ENCODE data around the gene MMP12. TPM values are rescaled to one million over a fixed set of nuclear protein-coding genes. Genes with fewer than 3 reads are reported as not detected.
A peak's percentile ranks its signal among the peaks of the same experiment; 100 is the strongest.

The MMP12 gene
- total and polyA plus RNA-seq, 2 donors (not counting 1 experiment from before 2014, with no cell fraction given): 0.27 to 0.83 TPM

DNA sequence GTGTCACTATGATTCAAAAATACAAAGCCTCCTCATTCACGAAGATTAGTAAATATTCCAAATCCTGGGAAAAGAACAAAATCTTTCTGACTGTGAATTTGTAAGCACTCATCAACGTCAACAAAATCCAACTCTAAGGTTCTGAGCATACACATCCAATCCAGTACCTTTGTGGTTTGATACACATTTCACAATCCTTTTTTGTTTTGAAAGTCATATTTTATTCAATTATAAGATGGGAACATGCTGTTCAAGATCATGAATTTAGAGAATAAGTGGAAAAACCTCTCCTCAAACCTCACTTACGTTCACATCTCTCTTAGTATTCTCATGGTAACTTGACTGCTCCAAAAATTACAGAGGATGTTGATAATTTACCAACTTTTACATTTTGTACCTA, 21.7 kb downstream of the MMP12 start:
- peaks cover 8% of the 10 kb centered on the region for H3K4me1 ChIP-seq (ENCODE audit: control insufficient read depth, extremely low read depth, insufficient read depth, low read length)
- H3K79me2 ChIP-seq (ENCODE audit: control insufficient read depth, insufficient read depth, low read length): no peaks in the 10 kb centered on the region
- H4K20me1 ChIP-seq (ENCODE audit: control insufficient read depth, extremely low read depth, insufficient read depth, low read length): no peaks in the 10 kb centered on the region
- no peak overlapping the region for H3K4me2 ChIP-seq (ENCODE audit: extremely low read depth, insufficient read depth, low read length)
- no peak overlapping the region for H3K4me3 ChIP-seq (replicated peaks in 1 of 4; ENCODE audit: control extremely low read depth in 1 of 4, insufficient read depth in 1 of 4, low read depth in 3 of 4, low read length in 4 of 4)
- no peak for DNase-seq (ENCODE audit: low read depth in 2 of 2)
- H3K36me3 ChIP-seq (ENCODE audit: control insufficient read depth, insufficient read depth, low read length): no peaks in the 10 kb centered on the region
- H2AFZ ChIP-seq (ENCODE audit: low read length): no peak overlapping the region
- no peak overlapping the region for H3K27ac ChIP-seq (ENCODE audit: insufficient read depth, low read length)
- no peaks in the 10 kb centered on the region for H3K27me3 ChIP-seq (ENCODE audit: control insufficient read depth, insufficient read depth, low read length)
- H3K9ac ChIP-seq (ENCODE audit: insufficient read depth, low read length): no peak overlapping the region
- no peaks in the 10 kb centered on the region for H3K9me3 ChIP-seq (ENCODE audit: control insufficient read depth, insufficient read depth, low read depth, low read length)
- TF ChIP-seq CTCF (conservative IDR thresholded peaks at IDR 0.05 in 1 of 2, IDR thresholded peaks at IDR 0.05 in 1 of 2; ENCODE audit: low read depth in 1 of 2, low read length in 2 of 2): no peak
- TF ChIP-seq EZH2 (IDR thresholded peaks at IDR 0.05; ENCODE audit: low read length, missing control alignments): no peak

- no peaks in the 10 kb centered on the region for H3K9me3 ChIP-seq (ENCODE audit: control insufficient read depth, insufficient read depth, low read depth, low read length)
- H2AFZ ChIP-seq (ENCODE audit: low read length): no peak overlapping the region
- H3K4me2 ChIP-seq (ENCODE audit: extremely low read depth, insufficient read depth, low read length): no peak overlapping the region
- H3K9ac ChIP-seq (ENCODE audit: insufficient read depth, low read length): no peak overlapping the region
- peak overlapping the region; percentile 39 for H3K27ac ChIP-seq (ENCODE audit: insufficient read depth, low read length)
- peaks cover 8% of the 10 kb centered on the region for H3K4me1 ChIP-seq (ENCODE audit: control insufficient read depth, extremely low read depth, insufficient read depth, low read length)
- TF ChIP-seq CTCF (conservative IDR thresholded peaks at IDR 0.05 in 1 of 2, IDR thresholded peaks at IDR 0.05 in 1 of 2; ENCODE audit: low read depth in 1 of 2, low read length in 2 of 2) (no peak), EZH2 (IDR thresholded peaks at IDR 0.05; ENCODE audit: low read length, missing control alignments) (no peak)
- H3K4me3 ChIP-seq (replicated peaks in 1 of 4; ENCODE audit: control extremely low read depth in 1 of 4, insufficient read depth in 1 of 4, low read depth in 3 of 4, low read length in 4 of 4): no peak overlapping the region
- DNase-seq (ENCODE audit: low read depth in 2 of 2): peak; percentile 44 to 97
- no peaks in the 10 kb centered on the region for H3K27me3 ChIP-seq (ENCODE audit: control insufficient read depth, insufficient read depth, low read length)
- H3K79me2 ChIP-seq (ENCODE audit: control insufficient read depth, insufficient read depth, low read length): no peaks in the 10 kb centered on the region
- H3K36me3 ChIP-seq (ENCODE audit: control insufficient read depth, insufficient read depth, low read length): no peaks in the 10 kb centered on the region
- no peaks in the 10 kb centered on the region for H4K20me1 ChIP-seq (ENCODE audit: control insufficient read depth, extremely low read depth, insufficient read depth, low read length)
Measured at GRCh38 chr11:102850973-102851745, 23.6 kb downstream of the MMP12 start.

GRCh38 chr11:102849311-102849710, 25.5 kb downstream of the MMP12 start:
- peak; percentile 25 to 59 for DNase-seq (ENCODE audit: low read depth in 2 of 2)
- no peaks in the 10 kb centered on the region for H4K20me1 ChIP-seq (ENCODE audit: control insufficient read depth, extremely low read depth, insufficient read depth, low read length)
- no peak overlapping the region for H3K4me2 ChIP-seq (ENCODE audit: extremely low read depth, insufficient read depth, low read length)
- no peak overlapping the region for H3K27ac ChIP-seq (ENCODE audit: insufficient read depth, low read length)
- H3K79me2 ChIP-seq (ENCODE audit: control insufficient read depth, insufficient read depth, low read length): no peaks in the 10 kb centered on the region
- H3K36me3 ChIP-seq (ENCODE audit: control insufficient read depth, insufficient read depth, low read length): no peaks in the 10 kb centered on the region
- no peaks in the 10 kb centered on the region for H3K9me3 ChIP-seq (ENCODE audit: control insufficient read depth, insufficient read depth, low read depth, low read length)
- TF ChIP-seq EZH2 (IDR thresholded peaks at IDR 0.05; ENCODE audit: low read length, missing control alignments) (no peak), CTCF (conservative IDR thresholded peaks at IDR 0.05 in 1 of 2, IDR thresholded peaks at IDR 0.05 in 1 of 2; ENCODE audit: low read depth in 1 of 2, low read length in 2 of 2) (no peak)
- no peak overlapping the region for H3K9ac ChIP-seq (ENCODE audit: insufficient read depth, low read length)
- no peak overlapping the region for H3K4me3 ChIP-seq (replicated peaks in 1 of 4; ENCODE audit: control extremely low read depth in 1 of 4, insufficient read depth in 1 of 4, low read depth in 3 of 4, low read length in 4 of 4)
- H2AFZ ChIP-seq (ENCODE audit: low read length): no peak overlapping the region
- H3K27me3 ChIP-seq (ENCODE audit: control insufficient read depth, insufficient read depth, low read length): no peaks in the 10 kb centered on the region
- H3K4me1 ChIP-seq (ENCODE audit: control insufficient read depth, extremely low read depth, insufficient read depth, low read length): peaks cover 8% of the 10 kb centered on the region
